GM13976 (cell line): Measurements from ENCODE around the gene TMTC2.

ENCODE experiments used
- DNase-seq: peaks from one replicate; pipeline ENCODE4 v3.0.0; 2012; ENCODE audit warnings: low spot score
- CTCF ChIP-seq: IDR thresholded peaks from 2 replicates; pipeline ENCODE4 v1.5.1; 2012; ENCODE audit warnings: borderline replicate concordance, mild to moderate bottlenecking; ENCODE audit not compliant: insufficient read depth; ENCODE audit errors: extremely low read depth, missing control alignments, control extremely low read depth
- in situ Hi-C: fragments of 300-500 bp; cut with MboI; formaldehyde crosslinking; loops from one replicate; pipeline ENCODE4 v1.12.0; 2022; ENCODE audit warnings: low sequenced_read_pairs, mixed read lengths, inconsistent platforms; ENCODE audit not compliant: unreplicated experiment

Gene TMTC2

GRCh38 chr12:82730953-82731459 lies 44.3 kb downstream of the TMTC2 start:
- DNase-seq = no peak
- TF ChIP-seq CTCF = no peak
- in situ Hi-C loops = no loop called here

- no peak for DNase-seq
- TF ChIP-seq CTCF = no peak
- in situ Hi-C loops = no loop called here
These were observed 53.7 kb downstream of the TMTC2 start for GRCh38 chr12:82740129-82741000.

GRCh38 chr12:82745063-82745674 lies 58.5 kb downstream of the TMTC2 start:
- no peak for DNase-seq
- no peak for TF ChIP-seq CTCF
- in situ Hi-C loops = no loop called here

GRCh38 chr12:82745807-82746206 lies 59.1 kb downstream of the TMTC2 start:
- in situ Hi-C loops = no loop called here
- no peak for DNase-seq
- TF ChIP-seq CTCF = no peak

- no peak for DNase-seq
- no peak for TF ChIP-seq CTCF
- in situ Hi-C loops = no loop called here
These were observed 60.0 kb downstream of the TMTC2 start for GRCh38 chr12:82746668-82747067.

GRCh38 chr12:82749015-82749414 lies 62.3 kb downstream of the TMTC2 start:
- TF ChIP-seq CTCF = no peak
- DNase-seq = no peak
- in situ Hi-C loops = no loop called here
